ENCODE measurements around the gene AMDHD2. TPM values are rescaled to one million over a fixed set of nuclear protein-coding genes. Genes with fewer than 3 reads are reported as not detected.

Gene AMDHD2
- total and polyA plus RNA-seq, 4 donors, result 7.5 to 25.3 (median 15.7) TPM

DNA sequence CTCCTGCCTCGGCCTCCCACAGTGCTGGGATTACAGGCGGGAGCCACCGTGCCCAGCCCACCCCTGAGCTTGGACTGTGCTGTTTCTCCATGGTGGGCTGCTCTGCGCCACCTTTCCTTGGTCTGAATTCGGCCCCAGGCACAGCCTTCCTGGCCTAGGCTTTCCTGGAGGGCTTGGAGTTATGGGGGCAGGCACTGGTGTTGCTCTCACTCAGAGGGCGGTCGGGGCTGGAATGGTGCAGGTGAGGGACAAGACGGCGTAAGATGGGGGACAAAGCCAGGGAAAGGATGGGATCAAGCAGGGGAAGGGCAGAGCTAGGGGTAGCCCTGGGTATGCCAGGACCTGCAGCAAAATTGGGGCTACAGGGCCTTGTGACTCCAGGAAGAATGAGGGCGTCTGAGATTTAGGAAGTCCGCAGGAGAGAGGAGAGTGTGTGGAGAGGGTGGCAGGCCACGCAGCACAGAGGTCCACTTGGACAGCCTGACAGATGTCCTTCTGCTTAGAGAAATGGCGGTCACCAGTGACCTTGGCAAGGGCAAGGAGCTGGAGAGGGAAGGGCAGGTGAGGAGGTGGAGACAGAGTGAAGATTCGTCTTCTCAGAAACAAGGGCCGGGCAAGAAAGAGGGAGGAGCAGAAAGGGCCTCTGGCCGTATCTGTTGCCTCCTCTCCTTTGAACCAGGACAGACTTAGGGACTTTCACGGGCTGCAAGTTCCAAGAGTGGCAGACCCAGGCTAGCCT lies 8.0 kb upstream of the AMDHD2 start:
- no peaks in the 10 kb centered on the region for H3K36me3 ChIP-seq (ENCODE audit: control insufficient read depth in 4 of 4, insufficient read depth in 3 of 4, low read depth in 1 of 4, low read length in 3 of 4)
- H3K27me3 ChIP-seq (ENCODE audit: control insufficient read depth in 4 of 4, insufficient read depth in 4 of 4, low read length in 3 of 4), result no peaks in the 10 kb centered on the region
- no peak overlapping the region for H3K9ac ChIP-seq (ENCODE audit: low read depth in 1 of 2, low read length in 2 of 2)
- H3K27ac ChIP-seq (ENCODE audit: low read depth in 1 of 2, low read length in 2 of 2), result no peak overlapping the region
- 95% methylated on average over 17 of the region's 17 CpGs for WGBS
- DNase-seq (ENCODE audit: low spot score), result no peak
- H3K4me3 ChIP-seq (ENCODE audit: low read depth in 1 of 3, low read length in 3 of 3), result no peak overlapping the region
- no peak for TF ChIP-seq FOXA2 (IDR thresholded peaks at IDR 0.05)
- no peak for TF ChIP-seq HNF4G (IDR thresholded peaks at IDR 0.05)
- peaks cover 10 to 35% (median 29%) of the 10 kb centered on the region in 4 donors for H3K4me1 ChIP-seq (ENCODE audit: control insufficient read depth in 4 of 4, insufficient read depth in 4 of 4, low read length in 3 of 4)
- no peaks in the 10 kb centered on the region for H3K9me3 ChIP-seq (ENCODE audit: control insufficient read depth in 4 of 4, low read length in 3 of 4)

DNA sequence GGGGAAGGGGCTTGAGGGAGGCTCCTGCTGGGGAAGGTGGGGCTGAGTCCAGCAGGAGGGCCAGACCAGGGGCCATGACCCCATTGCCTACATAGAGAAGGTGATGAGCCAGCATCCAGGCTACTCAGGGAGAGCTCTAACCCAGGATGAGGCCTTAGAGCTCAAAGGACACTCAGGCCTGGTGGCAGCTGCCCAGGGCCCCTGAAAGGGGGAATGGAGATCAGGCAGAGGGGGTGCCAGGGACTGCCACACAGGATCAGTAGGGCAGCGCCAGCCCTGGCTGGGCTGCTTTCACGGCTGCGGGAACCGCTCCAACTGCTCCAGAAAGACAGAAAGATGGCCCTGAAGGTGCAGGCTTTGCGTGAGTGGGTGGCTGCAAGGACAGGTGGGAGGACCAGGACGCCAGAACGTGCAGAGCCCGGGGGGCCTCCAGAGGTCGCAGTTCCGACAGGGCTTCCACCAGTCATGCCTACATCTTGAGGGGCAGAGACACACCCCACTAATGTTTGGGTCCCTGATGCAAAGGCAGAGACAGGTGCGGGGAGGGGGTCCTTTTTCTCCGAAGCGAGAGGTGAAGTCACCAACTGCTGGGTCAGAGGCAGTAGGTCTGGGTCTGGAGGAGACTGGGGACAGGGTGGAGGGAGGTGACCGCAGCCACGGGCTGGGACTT lies 7.3 kb upstream of the AMDHD2 start:
- no peak for TF ChIP-seq EGR1 (IDR thresholded peaks at IDR 0.05; ENCODE audit: low read depth in 2 of 2)
- TF ChIP-seq ZBTB33 (IDR thresholded peaks at IDR 0.05), result no peak
- TF ChIP-seq CTCF (IDR thresholded peaks at IDR 0.05; ENCODE audit: low read depth, low read length, missing input control), result no peak
- no peak for TF ChIP-seq YY1 (IDR thresholded peaks at IDR 0.05)
- no peak for TF ChIP-seq FOXA1 (IDR thresholded peaks at IDR 0.05)
- Histone ChIP-seq H3K4me3 (ENCODE audit: low read depth in 1 of 3, low read length in 3 of 3) (no peak overlapping the region), H3K27me3 (ENCODE audit: control insufficient read depth in 4 of 4, insufficient read depth in 4 of 4, low read length in 3 of 4) (no peaks in the 10 kb centered on the region), H3K9ac (ENCODE audit: low read depth in 1 of 2, low read length in 2 of 2) (no peak overlapping the region), H3K27ac (ENCODE audit: low read depth in 1 of 2, low read length in 2 of 2) (peak overlapping the region; percentile 4 to 48), H3K36me3 (ENCODE audit: control insufficient read depth in 4 of 4, insufficient read depth in 3 of 4, low read depth in 1 of 4, low read length in 3 of 4) (no peaks in the 10 kb centered on the region), H3K4me1 (ENCODE audit: control insufficient read depth in 4 of 4, insufficient read depth in 4 of 4, low read length in 3 of 4) (peaks cover 11 to 42% (median 36%) of the 10 kb centered on the region in 4 donors), H3K9me3 (ENCODE audit: control insufficient read depth in 4 of 4, low read length in 3 of 4) (no peaks in the 10 kb centered on the region)
- DNase-seq (ENCODE audit: low spot score), result no peak
- 68% methylated on average over 15 of the region's 15 CpGs for WGBS

- H3K4me3 ChIP-seq (ENCODE audit: low read depth in 1 of 3, low read length in 3 of 3), result peak within 1 kb of the TSS; percentile 56 to 92 (median 91)
- peak within 1 kb of the TSS; percentile 81 to 83 for H3K9ac ChIP-seq (ENCODE audit: low read depth in 1 of 2, low read length in 2 of 2)
- peaks cover 15 to 50% (median 44%) of the 10 kb centered on the region in 4 donors for H3K4me1 ChIP-seq (ENCODE audit: control insufficient read depth in 4 of 4, insufficient read depth in 4 of 4, low read length in 3 of 4)
- DNase-seq (ENCODE audit: low spot score), result peak; percentile 95
- 2% methylated on average over 122 of the region's 122 CpGs for WGBS
- H3K27ac ChIP-seq (ENCODE audit: low read depth in 1 of 2, low read length in 2 of 2), result peak within 1 kb of the TSS; percentile 96 to 97
- H3K27me3 ChIP-seq (ENCODE audit: control insufficient read depth in 4 of 4, insufficient read depth in 4 of 4, low read length in 3 of 4), result no peaks in the 10 kb centered on the region
- H3K9me3 ChIP-seq (ENCODE audit: control insufficient read depth in 4 of 4, low read length in 3 of 4), result no peaks in the 10 kb centered on the region
- H3K36me3 ChIP-seq (ENCODE audit: control insufficient read depth in 4 of 4, insufficient read depth in 3 of 4, low read depth in 1 of 4, low read length in 3 of 4), result no peaks in the 10 kb centered on the region
- TF ChIP-seq SP1 (IDR thresholded peaks at IDR 0.05), result peak; percentile 26
- TF ChIP-seq YY1 (IDR thresholded peaks at IDR 0.05), result peak; percentile 97
- TF ChIP-seq RXRA (IDR thresholded peaks at IDR 0.05), result no peak
Observed at GRCh38 chr16:2513405-2514332, 6.5 kb upstream of the AMDHD2 start, which contains the start of gene ATP6V0C. Gene ATP6V0C, plus strand, starts transcription at chr16:2513952. Its CDS starts 152 bp downstream, at chr16:2514104.

Measured in liver (tissue), 9 donors.